Glomerular endothelial cell (primary cell): ENCODE results near the gene KIF24. TPM values are rescaled to one million over a fixed set of nuclear protein-coding genes. Genes with fewer than 3 reads are reported as not detected.
"Not testable (repeated sequence)": the region's sequence is repeated elsewhere in the genome, so short reads cannot be mapped to it uniquely, and the experiment has no call there.

ENCODE experiments used
- DNase-seq: peaks from one replicate; pipeline ENCODE4 v3.0.0-alpha.2; 2011; ENCODE audit warnings: low read depth, low spot score; ENCODE audit errors: extremely low read depth
- total RNA-seq: library from RNA; depleted of rRNA; stranded (reverse); fragments of >200 nt; gene quantifications from 2 replicates; pipeline ENCODE4 v1.2.3, GENCODE V29; 2015

Gene KIF24
- total RNA-seq, 1 donor from 2014 or later = 1.8 TPM

- DNase-seq = peak; percentile 39
Observed at GRCh38 chr9:34328500-34328986, 525 bp downstream of the KIF24 start.

GRCh38 chr9:34326690-34327089 is 2.4 kb downstream of the KIF24 start:
- no peak for DNase-seq

- DNase-seq = no peak
Observed at GRCh38 chr9:34322899-34323591, 6.0 kb downstream of the KIF24 start.

GRCh38 chr9:34321451-34321850 is 7.6 kb downstream of the KIF24 start:
- DNase-seq = no peak

- no peak for DNase-seq
Observed at GRCh38 chr9:34318163-34318790, 10.8 kb downstream of the KIF24 start.

GRCh38 chr9:34317436-34317835 is 11.6 kb downstream of the KIF24 start:
- DNase-seq = no peak

- no peak for DNase-seq
Observed at GRCh38 chr9:34311499-34312185, 17.4 kb downstream of the KIF24 start.

GRCh38 chr9:34310215-34310614 is 18.9 kb downstream of the KIF24 start:
- DNase-seq = no peak

GRCh38 chr9:34308316-34308715 is 20.8 kb downstream of the KIF24 start:
- not testable (repeated sequence) for DNase-seq

- not testable (repeated sequence) for DNase-seq
Observed at GRCh38 chr9:34301064-34301463, 28.0 kb downstream of the KIF24 start.

- no peak for DNase-seq
Observed at GRCh38 chr9:34292552-34292951, 36.5 kb downstream of the KIF24 start.

- DNase-seq = no peak
Observed at GRCh38 chr9:34291423-34291822, 37.6 kb downstream of the KIF24 start.

- no peak for DNase-seq
Observed at GRCh38 chr9:34291023-34291422, 38.0 kb downstream of the KIF24 start.

GRCh38 chr9:34289159-34289558 is 39.9 kb downstream of the KIF24 start:
- DNase-seq = no peak

GRCh38 chr9:34282096-34282495 is 47.0 kb downstream of the KIF24 start:
- no peak for DNase-seq

- peak; percentile 31 for DNase-seq
Observed at GRCh38 chr9:34279411-34279810, 49.7 kb downstream of the KIF24 start.

Other genes starting within 250 kb of the KIF24 start
- gene DCAF12, start 202.6 kb downstream of the KIF24 start, total RNA-seq = 25.0 and 25.3 TPM in 2 replicates
- 30.6 and 34.5 TPM in 2 replicates for gene UBAP1, start 150.2 kb downstream of the KIF24 start, total RNA-seq
- gene NUDT2, start 301 bp upstream of the KIF24 start, total RNA-seq = 29.7 and 34.0 TPM in 2 replicates
- 14.2 and 15.2 TPM in 2 replicates for gene MYORG, start 47.6 kb upstream of the KIF24 start, total RNA-seq
- gene FAM219A, start 129.3 kb upstream of the KIF24 start, total RNA-seq = 37.5 and 49.8 TPM in 2 replicates
- not detected in 2 replicates for gene DNAI1, start 129.5 kb upstream of the KIF24 start, total RNA-seq
- not detected in 2 replicates for gene ENHO, start 193.7 kb upstream of the KIF24 start, total RNA-seq